ENCODE results near the gene KIAA1958. TPM values are rescaled to one million over a fixed set of nuclear protein-coding genes. Genes with fewer than 3 reads are reported as not detected.

Gene KIAA1958
- total and polyA plus RNA-seq, 2 of the 4 experiments (the other 2 are of a cell fraction), result 0.65 to 1.8 TPM

DNA sequence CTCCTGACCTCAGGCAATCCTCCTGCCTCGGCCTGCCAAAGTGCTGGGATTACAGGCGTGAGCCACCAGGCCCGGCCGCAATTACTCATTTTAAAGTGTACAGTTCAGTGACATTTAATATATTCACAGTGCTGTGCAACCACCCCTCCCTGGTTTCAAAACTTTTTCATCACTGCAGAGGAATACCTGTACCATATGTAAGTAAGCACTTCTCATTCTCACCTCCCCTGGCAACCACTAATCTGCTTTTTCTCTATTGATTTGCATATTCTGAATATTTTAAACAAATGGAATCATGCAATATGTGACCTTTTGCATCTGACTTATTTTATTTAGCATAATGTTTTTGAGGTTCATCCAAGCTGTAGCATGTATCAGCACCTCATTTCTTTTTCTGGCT, 21.3 kb upstream of the KIAA1958 start:
- dilution Hi-C loops (cut with HindIII; ENCODE audit: low sequenced_read_pairs, unreplicated experiment), result no loop called here
- H3K18ac ChIP-seq (ENCODE audit: low read depth, low read length), result no peak overlapping the region

More for the DNA sequence above, 21.3 kb upstream of the KIAA1958 start:
- intact Hi-C loops (cut with micrococcal nuclease) (loop anchor here (5.0 kb wide), 1 partner anchor 613 kb away; no protein-coding TSS in a partner anchor), in situ Hi-C loops (cut with MboI; ENCODE audit: low sequenced_read_pairs) (loop anchor here (25.0 kb wide), 1 partner anchor 347 kb away; no protein-coding TSS in a partner anchor)
- Histone ChIP-seq H3K27me3 (ENCODE audit: control insufficient read depth, insufficient read depth, low read length) (no peaks in the 10 kb centered on the region), H3K4me1 (ENCODE audit: control insufficient read depth, insufficient read depth, low read length) (no peaks in the 10 kb centered on the region), H2BK5ac (ENCODE audit: low read depth, low read length, poor library complexity, severe bottlenecking) (no peak overlapping the region), H3K9ac (ENCODE audit: low read depth, low read length) (no peak overlapping the region), H3K79me1 (ENCODE audit: low read depth in 1 of 2, low read length in 2 of 2) (no peaks in the 10 kb centered on the region), H3K56ac (ENCODE audit: extremely low read depth, insufficient read depth, low read length) (no peak overlapping the region), H3K4me3 (ENCODE audit: insufficient read depth, low read depth, low read length) (no peak overlapping the region), H4K20me1 (ENCODE audit: insufficient read depth, low read length) (no peaks in the 10 kb centered on the region), H4K8ac (ENCODE audit: low read depth in 2 of 2, low read length in 2 of 2) (no peak overlapping the region), H4K91ac (ENCODE audit: insufficient read depth, low read depth, low read length) (no peak overlapping the region), H4K5ac (ENCODE audit: low read depth, low read length) (no peak overlapping the region), H3K4me2 (ENCODE audit: low read depth, low read length) (no peak overlapping the region), H2BK15ac (ENCODE audit: low read depth, low read length) (no peak overlapping the region), H3K36me3 (ENCODE audit: control insufficient read depth, insufficient read depth, low read length) (peaks cover 11% of the 10 kb centered on the region; the same call in 1 of the 2 replicates), H2BK20ac (ENCODE audit: low read depth, low read length) (no peak overlapping the region), H2AK5ac (ENCODE audit: low read depth, low read length) (no peak overlapping the region), H3K9me1 (ENCODE audit: insufficient read depth, low read length) (no peaks in the 10 kb centered on the region), H2BK120ac (ENCODE audit: low read depth, low read length) (no peak overlapping the region), H3K27ac (ENCODE audit: insufficient read depth, low read length) (no peak overlapping the region), H3K4ac (ENCODE audit: low read depth, low read length) (no peak overlapping the region), H3K14ac (replicated peaks; ENCODE audit: low read depth, low read length) (no peak overlapping the region), H2AFZ (replicated peaks; ENCODE audit: low read length, poor library complexity) (no peak overlapping the region), H3K23ac (ENCODE audit: low read depth, low read length) (no peak overlapping the region), H2AK9ac (replicated peaks; ENCODE audit: low read depth, low read length, poor library complexity) (no peak overlapping the region), H3K9me3 (ENCODE audit: control insufficient read depth, insufficient read depth, low read length) (no peaks in the 10 kb centered on the region)
- ATAC-seq (ENCODE audit: low read depth), result no peak
- DNase-seq, result no peak
- no TSS peak for BruUV-seq (replicated peaks)
- WGBS, 2 experiments (ENCODE audit: extremely low coverage in 2 of 2, insufficient read length in 1 of 2), result no CpG with 5 or more reads among the region's 4 CpGs
- POLR2A ChIA-PET (ENCODE audit: unreplicated experiment), result no interaction called here
- CTCF ChIA-PET, result no interaction called here
- TF ChIP-seq RFX5 (IDR thresholded peaks at IDR 0.05; ENCODE audit: low read depth, low read length) (no peak), SMC3 (IDR thresholded peaks at IDR 0.05; ENCODE audit: low read depth, low read length) (no peak), POLR2A (IDR thresholded peaks at IDR 0.05; ENCODE audit: low read depth, low read length) (no peak), NFE2L2 (IDR thresholded peaks at IDR 0.05; ENCODE audit: low read depth, low read length) (no peak), RCOR1 (IDR thresholded peaks at IDR 0.05; ENCODE audit: insufficient replicate concordance, low read length) (no peak), MXI1 (IDR thresholded peaks at IDR 0.05; ENCODE audit: borderline replicate concordance, low read depth, low read length) (no peak), RAD21 (IDR thresholded peaks at IDR 0.05; ENCODE audit: low read length) (no peak), CEBPB (IDR thresholded peaks at IDR 0.05; ENCODE audit: low read depth, low read length) (no peak), BHLHE40 (IDR thresholded peaks at IDR 0.05; ENCODE audit: low read depth, low read length) (no peak), CHD1 (IDR thresholded peaks at IDR 0.05; ENCODE audit: low read depth, low read length) (no peak), MAZ (IDR thresholded peaks at IDR 0.05; ENCODE audit: borderline replicate concordance, low read depth, low read length) (no peak), FOS (IDR thresholded peaks at IDR 0.05; ENCODE audit: low read depth, low read length) (no peak), MAFK (IDR thresholded peaks at IDR 0.05; ENCODE audit: low read depth, low read length) (no peak)
- TF ChIP-seq, protein P1, sequence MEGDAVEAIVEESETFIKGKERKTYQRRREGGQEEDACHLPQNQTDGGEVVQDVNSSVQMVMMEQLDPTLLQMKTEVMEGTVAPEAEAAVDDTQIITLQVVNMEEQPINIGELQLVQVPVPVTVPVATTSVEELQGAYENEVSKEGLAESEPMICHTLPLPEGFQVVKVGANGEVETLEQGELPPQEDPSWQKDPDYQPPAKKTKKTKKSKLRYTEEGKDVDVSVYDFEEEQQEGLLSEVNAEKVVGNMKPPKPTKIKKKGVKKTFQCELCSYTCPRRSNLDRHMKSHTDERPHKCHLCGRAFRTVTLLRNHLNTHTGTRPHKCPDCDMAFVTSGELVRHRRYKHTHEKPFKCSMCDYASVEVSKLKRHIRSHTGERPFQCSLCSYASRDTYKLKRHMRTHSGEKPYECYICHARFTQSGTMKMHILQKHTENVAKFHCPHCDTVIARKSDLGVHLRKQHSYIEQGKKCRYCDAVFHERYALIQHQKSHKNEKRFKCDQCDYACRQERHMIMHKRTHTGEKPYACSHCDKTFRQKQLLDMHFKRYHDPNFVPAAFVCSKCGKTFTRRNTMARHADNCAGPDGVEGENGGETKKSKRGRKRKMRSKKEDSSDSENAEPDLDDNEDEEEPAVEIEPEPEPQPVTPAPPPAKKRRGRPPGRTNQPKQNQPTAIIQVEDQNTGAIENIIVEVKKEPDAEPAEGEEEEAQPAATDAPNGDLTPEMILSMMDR (conservative IDR thresholded peaks at IDR 0.05; ENCODE audit: low read depth, low read length), result no peak
- TF ChIP-seq, protein P2, sequence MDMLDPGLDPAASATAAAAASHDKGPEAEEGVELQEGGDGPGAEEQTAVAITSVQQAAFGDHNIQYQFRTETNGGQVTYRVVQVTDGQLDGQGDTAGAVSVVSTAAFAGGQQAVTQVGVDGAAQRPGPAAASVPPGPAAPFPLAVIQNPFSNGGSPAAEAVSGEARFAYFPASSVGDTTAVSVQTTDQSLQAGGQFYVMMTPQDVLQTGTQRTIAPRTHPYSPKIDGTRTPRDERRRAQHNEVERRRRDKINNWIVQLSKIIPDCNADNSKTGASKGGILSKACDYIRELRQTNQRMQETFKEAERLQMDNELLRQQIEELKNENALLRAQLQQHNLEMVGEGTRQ (IDR thresholded peaks at IDR 0.05; ENCODE audit: low read depth, low read length), result no peak
- TF ChIP-seq, protein P3, sequence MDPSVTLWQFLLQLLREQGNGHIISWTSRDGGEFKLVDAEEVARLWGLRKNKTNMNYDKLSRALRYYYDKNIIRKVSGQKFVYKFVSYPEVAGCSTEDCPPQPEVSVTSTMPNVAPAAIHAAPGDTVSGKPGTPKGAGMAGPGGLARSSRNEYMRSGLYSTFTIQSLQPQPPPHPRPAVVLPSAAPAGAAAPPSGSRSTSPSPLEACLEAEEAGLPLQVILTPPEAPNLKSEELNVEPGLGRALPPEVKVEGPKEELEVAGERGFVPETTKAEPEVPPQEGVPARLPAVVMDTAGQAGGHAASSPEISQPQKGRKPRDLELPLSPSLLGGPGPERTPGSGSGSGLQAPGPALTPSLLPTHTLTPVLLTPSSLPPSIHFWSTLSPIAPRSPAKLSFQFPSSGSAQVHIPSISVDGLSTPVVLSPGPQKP (IDR thresholded peaks at IDR 0.05; ENCODE audit: borderline replicate concordance, low read depth, low read length), result no peak
